Progenitor cell of endocrine pancreas (in vitro differentiated cells): ENCODE results near the gene ZNF451. TPM values are rescaled to one million over a fixed set of nuclear protein-coding genes. Genes with fewer than 3 reads are reported as not detected.

Experiments used
- DNase-seq: peaks from one replicate; pipeline ENCODE4 v3.0.0; 2021; ENCODE audit warnings: low spot score; ENCODE audit not compliant: unreplicated experiment
- H3K27ac Mint-ChIP-seq: 2 replicates; pipeline ENCODE4 v1.8.0; 2021; ENCODE audit warnings: mild to moderate bottlenecking, moderate library complexity, mixed read lengths
- H3K27me3 Mint-ChIP-seq: 2 replicates; pipeline ENCODE4 v1.8.0; 2021; ENCODE audit warnings: mixed read lengths
- H3K36me3 Mint-ChIP-seq: 2 replicates; pipeline ENCODE4 v1.8.0; 2022; ENCODE audit warnings: mixed read lengths; ENCODE audit not compliant: insufficient read depth
- H3K4me1 Mint-ChIP-seq: 2 replicates; pipeline ENCODE4 v1.8.0; 2021; ENCODE audit warnings: low read depth, mixed read lengths
- H3K4me3 Mint-ChIP-seq: 2 replicates; pipeline ENCODE4 v1.8.0; 2021; ENCODE audit warnings: low read depth, mild to moderate bottlenecking, moderate library complexity, mixed read lengths
- H3K9me3 Mint-ChIP-seq: 2 replicates; pipeline ENCODE4 v1.8.0; 2021; ENCODE audit warnings: low read depth, mixed read lengths
- total RNA-seq: library from RNA; stranded (reverse); gene quantifications from 2 replicates; pipeline ENCODE4 v1.2.1, GENCODE V29; 2021
- TF ChIP-seq, protein P1 (sequence below): fragments of 200-600 bp; sonication (generic); IDR thresholded peaks from one replicate; pipeline ENCODE4 v1.5.0; 2021; ENCODE audit warnings: antibody characterized with exemption, mild to moderate bottlenecking; ENCODE audit not compliant: unreplicated experiment

Gene ZNF451
- total RNA-seq, 1 donor from 2014 or later, result 70.6 TPM

DNA sequence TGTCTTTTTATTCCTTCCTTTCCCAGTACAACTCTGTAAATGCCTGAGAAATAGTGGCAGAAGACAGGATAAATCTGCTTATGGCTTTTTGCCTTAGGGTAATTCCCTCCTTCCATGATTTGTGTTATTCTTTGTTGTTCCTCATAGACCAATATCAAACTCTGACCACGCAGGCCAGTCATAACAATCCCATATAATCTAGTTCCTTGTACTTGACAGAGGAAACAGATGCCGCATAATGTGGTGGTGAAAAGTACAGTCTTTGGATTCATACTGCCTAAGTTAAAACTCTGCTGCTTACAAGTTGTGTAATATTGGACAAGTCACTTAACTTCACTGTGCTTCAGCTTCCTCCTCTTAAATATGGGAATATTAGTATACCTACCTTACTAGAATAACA lies 74.0 kb downstream of the ZNF451 start:
- TF ChIP-seq, protein P1, sequence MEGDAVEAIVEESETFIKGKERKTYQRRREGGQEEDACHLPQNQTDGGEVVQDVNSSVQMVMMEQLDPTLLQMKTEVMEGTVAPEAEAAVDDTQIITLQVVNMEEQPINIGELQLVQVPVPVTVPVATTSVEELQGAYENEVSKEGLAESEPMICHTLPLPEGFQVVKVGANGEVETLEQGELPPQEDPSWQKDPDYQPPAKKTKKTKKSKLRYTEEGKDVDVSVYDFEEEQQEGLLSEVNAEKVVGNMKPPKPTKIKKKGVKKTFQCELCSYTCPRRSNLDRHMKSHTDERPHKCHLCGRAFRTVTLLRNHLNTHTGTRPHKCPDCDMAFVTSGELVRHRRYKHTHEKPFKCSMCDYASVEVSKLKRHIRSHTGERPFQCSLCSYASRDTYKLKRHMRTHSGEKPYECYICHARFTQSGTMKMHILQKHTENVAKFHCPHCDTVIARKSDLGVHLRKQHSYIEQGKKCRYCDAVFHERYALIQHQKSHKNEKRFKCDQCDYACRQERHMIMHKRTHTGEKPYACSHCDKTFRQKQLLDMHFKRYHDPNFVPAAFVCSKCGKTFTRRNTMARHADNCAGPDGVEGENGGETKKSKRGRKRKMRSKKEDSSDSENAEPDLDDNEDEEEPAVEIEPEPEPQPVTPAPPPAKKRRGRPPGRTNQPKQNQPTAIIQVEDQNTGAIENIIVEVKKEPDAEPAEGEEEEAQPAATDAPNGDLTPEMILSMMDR, result no peak
- Mint-ChIP-seq H3K4me3 (no peak overlapping the region), H3K27me3 (no peaks in the 10 kb centered on the region), H3K9me3 (peaks cover 12% of the 10 kb centered on the region), H3K27ac (no peak overlapping the region), H3K36me3 (peaks cover 27% of the 10 kb centered on the region), H3K4me1 (peaks cover 4% of the 10 kb centered on the region)
- DNase-seq, result no peak

DNA sequence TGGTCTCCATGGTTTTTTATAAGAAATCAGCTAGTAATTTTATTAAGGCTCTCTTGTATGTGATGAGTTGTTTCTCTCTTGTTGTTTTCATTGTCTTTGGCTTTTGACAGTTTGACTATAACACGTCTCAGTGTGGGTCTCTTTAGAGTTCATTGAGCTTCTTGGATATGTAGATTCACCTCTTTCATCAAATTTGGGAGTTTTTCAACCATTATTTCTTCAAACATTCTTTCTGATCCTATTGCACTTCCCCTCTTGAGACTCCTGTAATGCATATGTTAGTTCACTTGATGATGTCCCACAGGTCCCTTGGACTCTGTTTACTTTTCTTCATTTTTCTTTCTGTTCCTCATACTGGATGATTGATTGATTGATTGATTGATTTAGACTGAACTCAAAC lies 75.1 kb downstream of the ZNF451 start:
- peaks cover 30% of the 10 kb centered on the region for H3K36me3 Mint-ChIP-seq
- no peaks in the 10 kb centered on the region for H3K27me3 Mint-ChIP-seq
- H3K4me1 Mint-ChIP-seq, result peaks cover 4% of the 10 kb centered on the region
- H3K9me3 Mint-ChIP-seq, result peaks cover 12% of the 10 kb centered on the region
- H3K27ac Mint-ChIP-seq, result no peak overlapping the region
- DNase-seq, result no peak
- H3K4me3 Mint-ChIP-seq, result no peak overlapping the region
- TF ChIP-seq, protein P1, result no peak

DNA sequence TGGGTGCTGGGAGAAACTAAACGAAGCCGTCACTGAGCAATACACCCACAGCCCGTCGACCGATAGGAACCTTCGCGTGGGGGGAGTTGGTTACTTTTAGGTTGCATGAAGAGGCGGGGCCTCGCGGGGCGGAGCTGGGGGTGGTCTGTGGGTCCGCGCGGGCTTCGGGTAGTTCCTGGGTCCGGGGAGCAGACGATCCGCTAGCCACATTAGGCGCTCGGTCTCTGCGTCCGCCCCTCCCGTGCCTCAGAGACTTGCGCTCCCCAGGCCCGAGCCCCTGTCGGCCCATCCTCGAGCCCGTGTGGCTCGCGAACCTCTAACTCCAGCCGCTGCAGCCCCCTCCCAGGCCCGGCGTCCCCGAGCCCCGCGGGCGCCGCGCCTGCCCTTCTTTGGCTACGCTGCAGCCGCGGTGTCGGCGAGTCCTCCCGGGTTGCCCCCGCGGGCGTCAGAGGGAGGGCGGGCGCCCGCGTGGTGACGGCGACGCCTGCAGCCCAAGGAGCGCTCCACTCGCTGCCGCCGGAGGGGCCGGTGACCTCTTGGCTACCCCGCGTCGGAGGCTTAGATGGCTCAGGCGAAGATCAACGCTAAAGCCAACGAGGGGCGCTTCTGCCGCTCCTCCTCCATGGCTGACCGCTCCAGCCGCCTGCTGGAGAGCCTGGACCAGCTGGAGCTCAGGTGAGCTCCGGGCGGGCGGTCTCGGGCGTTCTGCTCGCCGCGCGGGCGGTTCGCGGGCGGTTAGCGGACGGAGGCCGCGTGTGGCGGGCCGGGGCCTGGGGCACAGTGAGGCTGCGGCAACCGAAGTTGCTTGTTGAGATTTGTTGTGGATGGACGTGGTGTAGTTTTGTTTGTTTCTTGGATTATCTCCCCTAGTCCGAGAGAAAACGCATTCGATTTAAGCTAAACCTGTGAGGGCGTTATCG lies 82.4 kb downstream of the ZNF451 start, which contains the start of gene BAG2:
Gene BAG2 (plus strand): TSS at position 191 of the 920 bp plus-strand sequence. CDS start 372 bp downstream, at position 563.
- peak; percentile 77 for DNase-seq
- peaks cover 16% of the 10 kb centered on the region for H3K4me1 Mint-ChIP-seq
- TF ChIP-seq, protein P1, result peak; percentile 27
- peak within 1 kb of the TSS; percentile 94 for H3K27ac Mint-ChIP-seq
- peaks cover 3% of the 10 kb centered on the region for H3K36me3 Mint-ChIP-seq
- peak within 1 kb of the TSS; percentile 85 for H3K4me3 Mint-ChIP-seq
- no peaks in the 10 kb centered on the region for H3K27me3 Mint-ChIP-seq
- H3K9me3 Mint-ChIP-seq, result no peaks in the 10 kb centered on the region

DNA sequence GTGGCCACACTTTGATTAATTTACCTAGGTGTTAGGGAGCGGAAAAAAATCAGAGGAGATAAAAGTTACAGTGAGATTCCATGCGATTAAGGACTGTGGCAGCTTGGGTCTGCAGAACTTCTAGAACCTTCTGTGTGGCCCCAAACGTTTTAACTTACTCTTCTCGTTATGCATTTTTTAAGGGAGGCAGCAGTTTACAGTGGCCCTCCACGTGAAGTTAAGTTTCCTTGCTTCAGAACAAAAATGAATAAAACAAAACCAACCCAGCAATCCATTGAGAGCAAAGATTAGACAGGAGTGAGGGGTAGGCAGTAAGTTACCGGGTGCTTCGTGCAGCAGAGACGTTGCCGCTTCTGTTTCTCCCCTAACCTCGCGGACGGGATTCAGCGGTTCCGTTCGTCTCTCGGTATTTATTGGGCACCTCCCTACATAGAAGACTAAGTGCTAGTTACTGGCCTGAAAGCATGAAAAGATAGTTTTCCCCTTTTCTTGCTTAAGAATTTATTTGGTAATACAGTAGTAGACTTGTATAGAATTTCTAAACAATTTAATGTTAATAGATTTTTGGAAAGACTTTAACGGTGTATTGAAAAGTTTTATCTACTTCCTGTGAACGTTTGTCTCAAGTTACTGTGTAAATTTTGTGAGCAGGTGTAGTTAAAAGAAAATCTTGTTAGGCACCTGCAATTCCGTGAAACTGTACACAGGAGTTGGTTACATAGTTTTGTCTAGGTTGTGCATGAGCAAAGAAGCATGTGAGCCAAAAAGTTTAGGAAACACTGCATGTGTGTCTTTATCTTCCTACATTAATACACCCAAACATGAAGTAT lies 83.3 kb downstream of the ZNF451 start:
- Mint-ChIP-seq H3K4me3 (peak overlapping the region; percentile 85), H3K4me1 (peaks cover 14% of the 10 kb centered on the region), H3K27me3 (no peaks in the 10 kb centered on the region), H3K9me3 (no peaks in the 10 kb centered on the region), H3K36me3 (peaks cover 3% of the 10 kb centered on the region), H3K27ac (peak overlapping the region; percentile 38)
- no peak for DNase-seq
- TF ChIP-seq, protein P1, result no peak

DNA sequence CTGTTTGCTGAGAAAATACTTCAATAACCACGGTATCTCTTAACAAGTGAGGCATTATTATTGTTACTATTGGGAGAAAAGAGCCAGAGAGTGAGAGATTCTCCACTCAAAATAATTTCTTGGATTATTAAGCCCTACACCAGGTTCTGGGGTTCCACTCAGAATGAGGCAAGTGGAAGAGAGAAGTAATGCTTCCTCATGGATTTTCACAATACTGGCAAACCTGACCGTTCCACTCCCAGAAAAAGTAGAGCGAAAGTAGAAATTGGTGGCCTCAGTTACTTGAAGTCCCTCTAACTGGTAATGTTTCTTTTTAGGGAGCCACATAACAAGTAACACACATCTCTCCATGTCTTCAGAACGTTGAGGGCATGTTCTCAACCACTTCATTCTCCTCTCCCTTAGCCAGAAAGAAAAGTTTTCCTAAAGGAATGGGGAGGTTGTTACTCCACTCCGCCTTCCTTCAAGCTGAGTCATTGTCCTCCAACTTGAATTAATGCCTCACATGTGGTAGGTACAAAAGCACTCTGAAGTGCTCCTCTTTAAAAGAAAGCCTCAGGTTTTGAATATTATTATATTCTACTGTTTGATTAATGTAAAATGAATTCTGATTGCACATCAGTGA lies 84.0 kb downstream of the ZNF451 start:
- TF ChIP-seq, protein P1, result no peak
- H3K36me3 Mint-ChIP-seq, result peaks cover 4% of the 10 kb centered on the region
- no peak for DNase-seq
- peak overlapping the region; percentile 85 for H3K4me3 Mint-ChIP-seq
- H3K27me3 Mint-ChIP-seq, result no peaks in the 10 kb centered on the region
- H3K9me3 Mint-ChIP-seq, result no peaks in the 10 kb centered on the region
- peak overlapping the region; percentile 38 for H3K27ac Mint-ChIP-seq
- H3K4me1 Mint-ChIP-seq, result peaks cover 13% of the 10 kb centered on the region
